ENCODE measurements around the gene ZFP69. TPM values are rescaled to one million over a fixed set of nuclear protein-coding genes. Genes with fewer than 3 reads are reported as not detected.

The ZFP69 gene
- polyA plus RNA-seq, 1 donor, result 10.0 TPM

GRCh38 chr1:40508375-40509341 lies 31.6 kb downstream of the ZFP69 start, which contains the start of gene EXO5:
Gene EXO5 (plus strand): TSS chr1:40508767. CDS start chr1:40514545, 5,778 bp downstream.
- peak; percentile 72 for DNase-seq

DNA sequence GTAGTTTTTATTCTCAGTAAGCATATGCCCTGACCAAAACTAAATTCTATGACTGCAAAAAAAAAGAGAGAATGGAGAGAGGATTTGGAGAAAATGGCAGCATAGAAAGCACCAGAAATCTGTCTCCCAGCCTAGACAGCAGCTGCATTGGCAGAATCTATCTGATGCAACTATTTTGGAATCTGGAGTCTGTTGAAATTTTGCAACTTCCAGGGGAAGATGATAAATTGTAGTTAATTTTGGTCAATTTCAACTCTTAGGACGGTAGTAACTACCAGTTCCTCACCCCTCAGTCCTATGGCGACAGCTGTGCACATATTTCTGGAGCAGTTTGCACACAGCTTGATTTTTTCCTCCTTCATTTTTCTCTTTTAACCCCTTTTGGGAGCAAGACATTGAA lies 42.4 kb downstream of the ZFP69 start:
- DNase-seq, result no peak

- no peak for DNase-seq
Measured at GRCh38 chr1:40530735-40531380, 53.8 kb downstream of the ZFP69 start.

DNA sequence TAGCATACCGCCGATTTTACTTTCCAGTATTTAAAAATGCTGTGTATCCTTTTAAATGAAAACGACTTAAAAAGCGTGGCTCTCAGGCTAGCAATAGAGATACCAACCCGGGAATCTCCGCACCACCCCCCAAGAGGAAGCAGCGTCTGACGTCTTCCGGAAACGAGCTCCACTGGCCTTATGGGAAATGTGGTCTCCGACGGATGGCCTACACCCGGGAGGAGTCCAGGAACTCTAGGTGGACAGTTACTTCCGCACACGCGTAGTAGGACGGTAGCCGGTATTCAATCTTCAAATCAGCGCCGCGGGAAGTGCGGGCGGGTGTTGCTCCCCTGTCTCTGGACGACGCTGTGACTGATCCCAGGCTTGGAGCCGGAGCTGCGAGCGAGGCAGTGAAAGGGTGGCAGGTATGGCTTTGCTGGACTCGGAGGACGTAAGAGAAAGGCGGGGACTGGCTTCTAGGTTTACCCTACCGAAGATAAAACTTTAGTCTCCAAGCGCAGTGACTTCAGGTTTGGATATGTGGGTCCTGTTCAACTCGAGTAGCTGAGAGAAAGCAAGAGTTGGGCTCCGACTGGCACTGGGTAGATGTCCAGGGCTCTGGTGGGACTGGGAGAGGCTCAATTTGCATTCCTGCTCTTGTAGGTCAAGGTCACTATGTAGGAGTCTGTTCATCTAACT lies 54.4 kb downstream of the ZFP69 start, which contains the start of gene ZNF684:
TSS of gene ZNF684 (plus strand) at position 257 of the 681 bp plus-strand sequence. CDS start 1,530 bp downstream, outside the sequence.
- DNase-seq, result peak; percentile 89

DNA sequence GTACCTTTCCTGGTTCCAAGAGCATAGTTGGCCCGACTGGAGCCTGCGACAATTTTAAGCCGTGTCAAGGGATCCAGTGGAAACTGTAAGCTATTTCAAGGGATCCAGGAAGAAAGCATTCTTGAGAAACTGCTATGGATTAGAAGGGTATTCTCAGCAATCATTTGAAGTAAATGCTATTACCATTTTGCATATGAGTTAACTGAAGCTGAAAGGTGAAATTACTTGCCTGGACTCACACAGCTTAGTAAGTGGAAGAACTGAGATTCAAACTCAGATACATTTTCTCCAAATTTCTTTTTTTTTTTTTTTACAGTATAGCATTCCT lies 54.9 kb downstream of the ZFP69 start:
- no peak for DNase-seq

GRCh38 chr1:40532844-40533424 lies 55.8 kb downstream of the ZFP69 start:
- DNase-seq, result peak; percentile 31

- no peak for DNase-seq
Measured at GRCh38 chr1:40534589-40534988, 57.5 kb downstream of the ZFP69 start.

GRCh38 chr1:40535732-40536131 lies 58.6 kb downstream of the ZFP69 start:
- no peak for DNase-seq

- DNase-seq, result no peak
Measured at GRCh38 chr1:40539338-40539737, 62.2 kb downstream of the ZFP69 start.

Other genes starting within 250 kb of the ZFP69 start
- not detected for gene TMCO2, start 229.4 kb upstream of the ZFP69 start, polyA plus RNA-seq (ENCODE audit: insufficient read length)
- 61.2 TPM for gene ZMPSTE24, start 219.1 kb upstream of the ZFP69 start, polyA plus RNA-seq (ENCODE audit: insufficient read length)
- gene COL9A2, start 160.0 kb upstream of the ZFP69 start, polyA plus RNA-seq (ENCODE audit: insufficient read length), result 21.1 TPM
- gene SMAP2, start 103.6 kb upstream of the ZFP69 start, polyA plus RNA-seq (ENCODE audit: insufficient read length), result 27.1 TPM
- gene ZFP69B, start 26.8 kb upstream of the ZFP69 start, polyA plus RNA-seq (ENCODE audit: insufficient read length), result 7.8 TPM
- gene EXO5, start 31.5 kb downstream of the ZFP69 start, polyA plus RNA-seq (ENCODE audit: insufficient read length), result 14.3 TPM
- gene ZNF684, start 54.3 kb downstream of the ZFP69 start, polyA plus RNA-seq (ENCODE audit: insufficient read length), result 17.2 TPM
- 1.9 TPM for gene RIMS3, start 188.4 kb downstream of the ZFP69 start, polyA plus RNA-seq (ENCODE audit: insufficient read length)
- gene NFYC, start 214.4 kb downstream of the ZFP69 start, polyA plus RNA-seq (ENCODE audit: insufficient read length), result 111 TPM